Measurements from ENCODE around the gene LARGE1. TPM values are rescaled to one million over a fixed set of nuclear protein-coding genes. Genes with fewer than 3 reads are reported as not detected.

Gene LARGE1
- total and polyA plus RNA-seq, 2 of the 4 experiments (the other 2 are of a cell fraction), result 6.2 to 12.4 TPM

DNA sequence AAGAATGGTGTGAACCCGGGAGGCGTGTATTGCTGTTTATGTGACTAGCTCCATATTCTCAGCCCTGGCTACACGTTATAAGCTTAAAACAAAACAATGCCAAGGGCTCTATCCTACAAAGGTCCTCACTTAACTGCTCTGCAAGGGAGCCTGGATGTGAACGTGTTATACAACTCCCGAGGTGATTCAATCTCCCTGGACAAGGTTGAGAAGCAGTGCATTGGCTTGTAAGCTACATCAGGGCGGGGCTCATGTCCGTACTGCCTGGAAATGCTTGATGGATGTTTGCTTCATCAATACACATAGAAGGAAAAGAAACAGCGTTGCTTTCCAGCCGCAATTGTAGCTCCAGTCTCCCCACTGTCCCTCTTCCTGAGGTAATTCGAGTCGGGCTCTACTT lies 605.2 kb downstream of the LARGE1 start:
- Histone ChIP-seq H2BK15ac (ENCODE audit: low read depth, low read length) (no peak overlapping the region), H2AFZ (replicated peaks; ENCODE audit: low read length, poor library complexity) (no peak overlapping the region), H3K9ac (ENCODE audit: low read depth, low read length) (no peak overlapping the region), H2AK9ac (replicated peaks; ENCODE audit: low read depth, low read length, poor library complexity) (no peak overlapping the region), H4K91ac (ENCODE audit: insufficient read depth, low read depth, low read length) (no peak overlapping the region), H2AK5ac (ENCODE audit: low read depth, low read length) (no peak overlapping the region), H4K8ac (ENCODE audit: low read depth in 2 of 2, low read length in 2 of 2) (no peak overlapping the region), H4K20me1 (ENCODE audit: insufficient read depth, low read length) (no peaks in the 10 kb centered on the region), H3K4me3 (ENCODE audit: insufficient read depth, low read depth, low read length) (no peak overlapping the region), H3K9me3 (ENCODE audit: control insufficient read depth, insufficient read depth, low read length) (no peaks in the 10 kb centered on the region), H3K27me3 (ENCODE audit: control insufficient read depth, insufficient read depth, low read length) (no peaks in the 10 kb centered on the region), H2BK120ac (ENCODE audit: low read depth, low read length) (no peak overlapping the region), H3K27ac (ENCODE audit: insufficient read depth, low read length) (no peak overlapping the region), H3K4ac (ENCODE audit: low read depth, low read length) (no peak overlapping the region), H4K5ac (ENCODE audit: low read depth, low read length) (no peak overlapping the region), H3K4me2 (ENCODE audit: low read depth, low read length) (no peak overlapping the region), H3K23ac (ENCODE audit: low read depth, low read length) (no peak overlapping the region), H2BK20ac (ENCODE audit: low read depth, low read length) (no peak overlapping the region), H2BK5ac (ENCODE audit: low read depth, low read length, poor library complexity, severe bottlenecking) (no peak overlapping the region), H3K14ac (replicated peaks; ENCODE audit: low read depth, low read length) (no peak overlapping the region), H3K4me1 (ENCODE audit: control insufficient read depth, insufficient read depth, low read length) (no peaks in the 10 kb centered on the region), H3K18ac (ENCODE audit: low read depth, low read length) (no peak overlapping the region), H3K79me1 (ENCODE audit: low read depth in 1 of 2, low read length in 2 of 2) (no peaks in the 10 kb centered on the region), H3K9me1 (ENCODE audit: insufficient read depth, low read length) (no peaks in the 10 kb centered on the region), H3K56ac (ENCODE audit: extremely low read depth, insufficient read depth, low read length) (no peak overlapping the region), H3K36me3 (ENCODE audit: control insufficient read depth, insufficient read depth, low read length) (no peaks in the 10 kb centered on the region; the same call in none of the 2 replicates)
- dilution Hi-C loops (cut with HindIII; ENCODE audit: low sequenced_read_pairs, unreplicated experiment) (no loop called here), intact Hi-C loops (cut with micrococcal nuclease) (no loop called here), in situ Hi-C loops (cut with MboI; ENCODE audit: low sequenced_read_pairs) (no loop called here)
- no CpG with 5 or more reads among the region's 11 CpGs for WGBS, 2 experiments (ENCODE audit: extremely low coverage in 2 of 2, insufficient read length in 1 of 2)
- ChIA-PET CTCF (interaction anchor here (0.6 kb wide), 1 partner anchor 237 kb away, joined by 3 read pairs; no protein-coding TSS in a partner anchor), POLR2A (ENCODE audit: unreplicated experiment) (no interaction called here)
- BruUV-seq (replicated peaks), result no TSS peak
- ATAC-seq (ENCODE audit: low read depth), result no peak
- no peak for TF ChIP-seq BHLHE40 (IDR thresholded peaks at IDR 0.05; ENCODE audit: low read depth, low read length)
- TF ChIP-seq MXI1 (IDR thresholded peaks at IDR 0.05; ENCODE audit: borderline replicate concordance, low read depth, low read length), result no peak
- TF ChIP-seq, protein P1, sequence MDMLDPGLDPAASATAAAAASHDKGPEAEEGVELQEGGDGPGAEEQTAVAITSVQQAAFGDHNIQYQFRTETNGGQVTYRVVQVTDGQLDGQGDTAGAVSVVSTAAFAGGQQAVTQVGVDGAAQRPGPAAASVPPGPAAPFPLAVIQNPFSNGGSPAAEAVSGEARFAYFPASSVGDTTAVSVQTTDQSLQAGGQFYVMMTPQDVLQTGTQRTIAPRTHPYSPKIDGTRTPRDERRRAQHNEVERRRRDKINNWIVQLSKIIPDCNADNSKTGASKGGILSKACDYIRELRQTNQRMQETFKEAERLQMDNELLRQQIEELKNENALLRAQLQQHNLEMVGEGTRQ (IDR thresholded peaks at IDR 0.05; ENCODE audit: low read depth, low read length), result no peak
- TF ChIP-seq, protein P2, sequence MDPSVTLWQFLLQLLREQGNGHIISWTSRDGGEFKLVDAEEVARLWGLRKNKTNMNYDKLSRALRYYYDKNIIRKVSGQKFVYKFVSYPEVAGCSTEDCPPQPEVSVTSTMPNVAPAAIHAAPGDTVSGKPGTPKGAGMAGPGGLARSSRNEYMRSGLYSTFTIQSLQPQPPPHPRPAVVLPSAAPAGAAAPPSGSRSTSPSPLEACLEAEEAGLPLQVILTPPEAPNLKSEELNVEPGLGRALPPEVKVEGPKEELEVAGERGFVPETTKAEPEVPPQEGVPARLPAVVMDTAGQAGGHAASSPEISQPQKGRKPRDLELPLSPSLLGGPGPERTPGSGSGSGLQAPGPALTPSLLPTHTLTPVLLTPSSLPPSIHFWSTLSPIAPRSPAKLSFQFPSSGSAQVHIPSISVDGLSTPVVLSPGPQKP (IDR thresholded peaks at IDR 0.05; ENCODE audit: borderline replicate concordance, low read depth, low read length), result no peak
- TF ChIP-seq RAD21 (IDR thresholded peaks at IDR 0.05; ENCODE audit: low read length), result no peak
- no peak for TF ChIP-seq FOS (IDR thresholded peaks at IDR 0.05; ENCODE audit: low read depth, low read length)
- TF ChIP-seq RCOR1 (IDR thresholded peaks at IDR 0.05; ENCODE audit: insufficient replicate concordance, low read length), result no peak
- TF ChIP-seq SMC3 (IDR thresholded peaks at IDR 0.05; ENCODE audit: low read depth, low read length), result no peak
- no peak for TF ChIP-seq CHD1 (IDR thresholded peaks at IDR 0.05; ENCODE audit: low read depth, low read length)
- no peak for TF ChIP-seq POLR2A (IDR thresholded peaks at IDR 0.05; ENCODE audit: low read depth, low read length)
- TF ChIP-seq, protein P3, sequence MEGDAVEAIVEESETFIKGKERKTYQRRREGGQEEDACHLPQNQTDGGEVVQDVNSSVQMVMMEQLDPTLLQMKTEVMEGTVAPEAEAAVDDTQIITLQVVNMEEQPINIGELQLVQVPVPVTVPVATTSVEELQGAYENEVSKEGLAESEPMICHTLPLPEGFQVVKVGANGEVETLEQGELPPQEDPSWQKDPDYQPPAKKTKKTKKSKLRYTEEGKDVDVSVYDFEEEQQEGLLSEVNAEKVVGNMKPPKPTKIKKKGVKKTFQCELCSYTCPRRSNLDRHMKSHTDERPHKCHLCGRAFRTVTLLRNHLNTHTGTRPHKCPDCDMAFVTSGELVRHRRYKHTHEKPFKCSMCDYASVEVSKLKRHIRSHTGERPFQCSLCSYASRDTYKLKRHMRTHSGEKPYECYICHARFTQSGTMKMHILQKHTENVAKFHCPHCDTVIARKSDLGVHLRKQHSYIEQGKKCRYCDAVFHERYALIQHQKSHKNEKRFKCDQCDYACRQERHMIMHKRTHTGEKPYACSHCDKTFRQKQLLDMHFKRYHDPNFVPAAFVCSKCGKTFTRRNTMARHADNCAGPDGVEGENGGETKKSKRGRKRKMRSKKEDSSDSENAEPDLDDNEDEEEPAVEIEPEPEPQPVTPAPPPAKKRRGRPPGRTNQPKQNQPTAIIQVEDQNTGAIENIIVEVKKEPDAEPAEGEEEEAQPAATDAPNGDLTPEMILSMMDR (conservative IDR thresholded peaks at IDR 0.05; ENCODE audit: low read depth, low read length), result no peak
- TF ChIP-seq NFE2L2 (IDR thresholded peaks at IDR 0.05; ENCODE audit: low read depth, low read length), result no peak
- TF ChIP-seq CEBPB (IDR thresholded peaks at IDR 0.05; ENCODE audit: low read depth, low read length), result no peak
- no peak for TF ChIP-seq MAFK (IDR thresholded peaks at IDR 0.05; ENCODE audit: low read depth, low read length)
- no peak for TF ChIP-seq RFX5 (IDR thresholded peaks at IDR 0.05; ENCODE audit: low read depth, low read length)
- TF ChIP-seq MAZ (IDR thresholded peaks at IDR 0.05; ENCODE audit: borderline replicate concordance, low read depth, low read length), result no peak
- DNase-seq, result no peak

Data from IMR-90 (cell line).